GM12865 (cell line): Measurements from ENCODE around the gene PAX7.

Source experiments
- DNase-seq: peaks from one replicate; pipeline ENCODE4 v3.0.0; 2010; ENCODE audit warnings: low read depth
- H3K4me3 ChIP-seq: 2 replicates; pipeline ENCODE4 v1.5.1; 2011; ENCODE audit warnings: mild to moderate bottlenecking, low read depth, low read length, control low read depth
- TF ChIP-seq, protein P1 (sequence below): IDR thresholded peaks from 2 replicates; pipeline ENCODE4 v1.5.1; 2011; ENCODE audit warnings: low read length, control low read depth, low read depth, inconsistent platforms; ENCODE audit not compliant: insufficient read depth; ENCODE audit errors: missing control alignments

The PAX7 gene

DNA sequence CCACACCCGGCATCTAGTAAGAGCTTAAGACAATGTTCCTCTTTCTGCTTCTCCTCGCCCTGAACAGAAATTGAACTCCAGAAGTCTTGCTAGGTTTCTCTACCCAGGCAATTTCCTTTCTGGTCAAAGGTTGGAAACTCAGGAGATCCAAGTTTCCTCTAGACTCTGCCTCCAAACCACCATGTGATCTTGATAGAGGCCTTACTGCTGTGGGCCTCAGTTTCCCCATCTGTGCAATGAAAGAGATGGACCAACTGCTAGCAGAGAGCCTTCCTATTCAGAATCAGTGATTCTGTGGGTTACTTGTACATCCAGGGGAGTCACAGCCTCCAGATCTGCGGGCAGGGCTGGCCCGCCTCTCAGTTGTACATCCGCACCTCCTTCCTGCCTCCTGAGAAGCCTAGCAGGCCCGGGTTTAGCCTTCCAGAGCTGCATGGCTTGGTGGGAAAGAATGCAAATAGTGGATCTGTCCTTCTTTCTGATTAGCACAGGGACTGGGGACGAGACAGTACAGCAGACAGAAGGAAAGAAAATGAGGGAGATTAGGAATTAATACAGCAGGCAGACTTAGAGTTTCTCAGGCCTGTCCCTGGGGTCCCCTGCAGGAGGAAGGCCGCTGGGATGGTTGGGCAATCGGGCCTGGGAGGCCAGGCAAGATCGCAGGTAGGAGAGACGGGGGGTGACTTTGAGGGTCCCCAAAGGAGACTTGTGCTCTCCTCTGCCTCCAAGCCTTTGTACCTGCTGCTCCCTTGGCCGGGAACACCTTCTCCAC is 83.9 kb downstream of the PAX7 start:
- TF ChIP-seq, protein P1, sequence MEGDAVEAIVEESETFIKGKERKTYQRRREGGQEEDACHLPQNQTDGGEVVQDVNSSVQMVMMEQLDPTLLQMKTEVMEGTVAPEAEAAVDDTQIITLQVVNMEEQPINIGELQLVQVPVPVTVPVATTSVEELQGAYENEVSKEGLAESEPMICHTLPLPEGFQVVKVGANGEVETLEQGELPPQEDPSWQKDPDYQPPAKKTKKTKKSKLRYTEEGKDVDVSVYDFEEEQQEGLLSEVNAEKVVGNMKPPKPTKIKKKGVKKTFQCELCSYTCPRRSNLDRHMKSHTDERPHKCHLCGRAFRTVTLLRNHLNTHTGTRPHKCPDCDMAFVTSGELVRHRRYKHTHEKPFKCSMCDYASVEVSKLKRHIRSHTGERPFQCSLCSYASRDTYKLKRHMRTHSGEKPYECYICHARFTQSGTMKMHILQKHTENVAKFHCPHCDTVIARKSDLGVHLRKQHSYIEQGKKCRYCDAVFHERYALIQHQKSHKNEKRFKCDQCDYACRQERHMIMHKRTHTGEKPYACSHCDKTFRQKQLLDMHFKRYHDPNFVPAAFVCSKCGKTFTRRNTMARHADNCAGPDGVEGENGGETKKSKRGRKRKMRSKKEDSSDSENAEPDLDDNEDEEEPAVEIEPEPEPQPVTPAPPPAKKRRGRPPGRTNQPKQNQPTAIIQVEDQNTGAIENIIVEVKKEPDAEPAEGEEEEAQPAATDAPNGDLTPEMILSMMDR, result no peak

DNA sequence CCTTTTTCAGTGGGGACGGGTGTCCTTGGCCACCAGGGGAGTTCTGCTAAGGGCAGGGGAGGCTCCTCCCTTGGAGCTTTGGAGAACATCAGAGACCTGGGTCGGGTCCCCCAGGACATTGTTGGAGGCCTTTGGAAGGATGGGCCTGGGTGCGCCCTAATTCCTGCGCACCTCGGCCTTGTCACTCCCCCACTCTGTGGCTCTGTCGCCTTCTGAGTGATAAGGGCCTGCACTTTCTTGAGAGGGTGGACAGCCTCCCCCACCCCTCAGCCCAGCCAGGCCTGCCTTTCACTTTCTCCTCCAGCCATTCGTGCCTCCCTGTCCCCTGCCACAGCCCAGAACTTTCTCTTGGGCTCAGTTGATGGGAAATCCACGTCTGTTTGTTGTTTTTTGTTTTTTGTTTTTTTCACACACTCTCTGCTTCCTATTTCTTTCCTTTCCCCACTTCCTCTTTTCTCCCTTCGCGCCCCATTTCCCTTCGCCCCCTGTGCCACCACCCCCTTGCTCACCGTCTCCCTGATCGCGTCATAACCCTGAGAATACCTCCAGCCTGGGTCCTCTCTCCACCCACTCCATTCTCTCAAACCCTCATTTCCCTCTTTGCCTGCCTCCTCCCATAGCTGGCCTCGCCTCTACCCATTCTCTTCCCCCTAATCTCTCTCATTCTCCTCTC is 85.6 kb downstream of the PAX7 start:
- DNase-seq, result no peak
- TF ChIP-seq, protein P1, result no peak
- H3K4me3 ChIP-seq, result no peak overlapping the region

More for the DNA sequence above, 83.9 kb downstream of the PAX7 start:
- H3K4me3 ChIP-seq, result no peak overlapping the region
- no peak for DNase-seq

DNA sequence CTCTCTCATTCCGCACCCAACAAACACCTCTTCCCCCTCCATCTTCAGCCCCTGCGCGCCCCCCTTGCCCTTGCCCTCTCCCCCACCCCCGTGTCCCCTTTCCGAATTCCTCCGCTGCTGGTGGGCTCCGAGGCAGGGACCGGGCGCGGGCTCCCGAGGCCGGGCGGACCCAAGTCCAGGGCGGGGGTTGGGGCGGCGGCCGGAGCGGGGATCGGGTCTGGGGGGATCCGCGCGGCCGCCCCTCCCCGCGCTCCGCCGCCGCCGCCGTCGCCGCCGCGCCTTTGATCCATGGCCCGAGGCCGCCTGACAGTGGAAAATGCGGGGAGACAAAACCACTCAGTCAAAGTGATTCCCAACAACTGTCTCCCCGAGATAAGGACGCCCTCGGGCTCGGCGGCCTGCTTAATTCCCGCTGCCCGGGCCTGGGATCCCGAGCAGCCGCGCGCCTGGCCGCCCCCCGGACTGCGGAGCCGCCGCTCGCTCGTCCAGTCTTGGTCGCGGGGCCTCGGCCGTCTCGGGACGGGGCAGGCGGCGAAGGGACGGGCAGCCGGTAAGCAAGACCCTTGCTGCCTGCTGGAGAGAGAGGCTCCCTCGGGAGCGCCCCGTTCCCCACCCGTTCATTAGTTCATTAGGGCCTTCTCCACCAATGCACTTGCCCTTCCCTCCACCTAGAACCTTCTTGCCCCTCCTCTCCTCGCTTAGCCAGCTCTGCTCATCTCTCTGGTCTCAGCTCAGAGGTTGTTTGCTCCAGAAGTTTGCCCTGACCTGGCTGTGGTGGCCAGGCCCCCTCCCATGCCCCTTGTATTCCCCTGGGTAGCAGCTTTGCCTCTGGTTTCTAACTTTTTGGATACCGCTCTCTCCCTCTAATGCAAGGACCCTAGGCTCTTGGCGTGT is 86.4 kb downstream of the PAX7 start:
- DNase-seq, result no peak
- TF ChIP-seq, protein P1, result no peak
- H3K4me3 ChIP-seq, result no peak overlapping the region

DNA sequence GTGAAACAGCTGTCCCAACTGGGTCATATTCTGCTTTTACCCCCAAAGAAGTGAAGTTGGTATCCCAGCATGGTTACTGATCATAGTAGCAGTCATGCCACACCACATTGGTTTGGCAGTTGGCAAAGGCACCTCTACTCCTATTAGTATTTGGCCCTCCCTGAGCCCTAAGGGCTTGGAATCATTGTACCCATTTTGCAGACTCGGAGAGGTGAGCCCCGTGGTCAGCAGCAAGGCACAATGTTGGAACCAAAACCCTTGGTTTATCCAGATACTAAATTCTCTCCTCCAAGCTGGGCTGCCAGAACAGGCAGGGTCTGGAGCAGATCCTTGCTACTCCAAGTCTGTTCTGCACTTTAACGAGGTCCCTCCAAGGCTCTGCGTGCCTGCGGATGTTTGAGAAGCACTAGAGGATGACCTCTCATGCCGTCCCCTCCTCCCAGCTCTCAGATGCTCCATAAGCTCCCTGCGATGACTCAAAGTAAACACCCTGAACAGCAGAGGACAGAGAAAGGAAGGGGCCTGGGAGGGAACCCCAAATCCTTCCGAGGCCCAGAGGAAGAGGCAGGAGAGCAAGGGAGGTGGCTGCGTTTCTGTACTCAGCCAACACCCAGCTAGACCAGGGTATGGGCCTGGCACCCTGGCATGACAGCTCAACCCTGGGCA is 89.3 kb downstream of the PAX7 start:
- H3K4me3 ChIP-seq, result no peak overlapping the region
- no peak for DNase-seq
- TF ChIP-seq, protein P1, result no peak

DNA sequence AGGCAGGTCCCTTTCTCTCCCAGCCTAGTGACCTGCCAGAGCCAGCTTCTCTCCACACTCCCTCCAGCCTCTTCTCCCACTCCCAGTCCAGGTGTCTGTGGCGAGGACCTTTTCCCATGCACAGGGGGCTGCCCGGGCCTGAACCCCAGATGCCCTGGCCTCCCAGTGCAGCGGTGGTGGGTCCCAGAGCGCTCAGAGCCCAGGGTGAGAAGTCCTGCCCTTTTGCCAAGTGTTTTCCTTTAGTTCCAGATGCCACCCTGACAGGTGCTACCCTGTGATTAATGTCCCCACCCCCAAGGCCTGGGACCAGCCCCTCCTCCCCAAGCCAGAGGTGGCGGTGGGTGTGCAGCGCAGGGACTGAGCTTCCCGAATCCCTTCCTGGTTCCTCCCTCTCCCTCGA is 90.4 kb downstream of the PAX7 start:
- TF ChIP-seq, protein P1, result no peak
- no peak overlapping the region for H3K4me3 ChIP-seq
- DNase-seq, result no peak

DNA sequence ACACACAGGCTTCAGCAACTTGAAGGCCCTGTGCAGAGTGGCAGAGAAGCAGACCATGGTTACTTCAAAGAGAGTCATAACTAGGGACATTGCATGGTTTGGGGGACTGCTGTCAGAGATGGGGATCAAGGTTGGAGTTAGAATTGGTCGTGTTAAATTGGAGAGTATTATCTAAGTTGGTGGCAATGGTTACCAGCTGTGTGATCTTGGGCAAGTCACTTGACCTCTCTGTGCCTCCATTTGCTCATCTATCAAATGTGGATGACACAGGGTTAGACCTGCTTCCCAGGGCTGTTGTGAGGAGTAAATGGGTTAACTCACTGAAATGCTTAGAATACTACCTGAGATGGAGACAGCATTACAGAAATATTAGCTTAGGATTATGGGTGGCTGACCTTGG is 91.1 kb downstream of the PAX7 start:
- TF ChIP-seq, protein P1, result no peak
- DNase-seq, result no peak
- no peak overlapping the region for H3K4me3 ChIP-seq
